Transverse colon (tissue), 3 donors: ENCODE data around the gene FZD10.

Experiments used
- CTCF ChIP-seq, 5 experiments: fragments of 200-600 bp in 3 of 5; fragments of 450-650 bp in 2 of 5; sonication (generic) in 3 of 5; IDR thresholded peaks; 1 replicate in 2 of 5; 2 replicates in 3 of 5; pipeline ENCODE4 v1.5.1; 2016 to 2017; ENCODE audit warnings: antibody characterized with exemption in 5 of 5, inconsistent platforms in 3 of 5, mild to moderate bottlenecking in 2 of 5, moderate library complexity in 1 of 5
- POLR2A ChIP-seq: fragments of 450-650 bp; IDR thresholded peaks from one replicate; pipeline ENCODE4 v1.6.1; 2016; ENCODE audit warnings: antibody characterized with exemption, mild to moderate bottlenecking, moderate library complexity

- TF ChIP-seq CTCF (IDR thresholded peaks at IDR 0.05) (no peak), POLR2A (no peak)
Measured at GRCh38 chr12:130147875-130148596, 14.2 kb upstream of the FZD10 start.
